ENCODE results near the gene TRMT11.
"Not testable (repeated sequence)": the region's sequence is repeated elsewhere in the genome, so short reads cannot be mapped to it uniquely, and the experiment has no call there.

Gene TRMT11

GRCh38 chr6:125986301-125987025 is at the start of gene TRMT11:
TRMT11 (plus strand) TSS chr6:125986540; CDS start chr6:125986551, 11 bp downstream.
- DNase-seq (ENCODE audit: extremely low read depth in 1 of 2, low read depth in 1 of 2): peak; percentile 57 to 65

GRCh38 chr6:125939026-125939425 is 47.3 kb upstream of the TRMT11 start:
- no peak for DNase-seq (ENCODE audit: extremely low read depth in 1 of 2, low read depth in 1 of 2)

- DNase-seq (ENCODE audit: extremely low read depth in 1 of 2, low read depth in 1 of 2): no peak
These were observed 46.5 kb upstream of the TRMT11 start for GRCh38 chr6:125939791-125940190.

GRCh38 chr6:125940247-125941041 is 45.9 kb upstream of the TRMT11 start:
- no peak for DNase-seq (ENCODE audit: extremely low read depth in 1 of 2, low read depth in 1 of 2)

- no peak for DNase-seq (ENCODE audit: extremely low read depth in 1 of 2, low read depth in 1 of 2)
These were observed 43.4 kb upstream of the TRMT11 start for GRCh38 chr6:125942672-125943527.

GRCh38 chr6:125943528-125944433 is 42.6 kb upstream of the TRMT11 start:
- DNase-seq (ENCODE audit: extremely low read depth in 1 of 2, low read depth in 1 of 2): no peak

- DNase-seq (ENCODE audit: extremely low read depth in 1 of 2, low read depth in 1 of 2): no peak
These were observed 41.9 kb upstream of the TRMT11 start for GRCh38 chr6:125944434-125944816.

- no peak for DNase-seq (ENCODE audit: extremely low read depth in 1 of 2, low read depth in 1 of 2)
These were observed 41.4 kb upstream of the TRMT11 start for GRCh38 chr6:125944896-125945295.

- DNase-seq (ENCODE audit: extremely low read depth in 1 of 2, low read depth in 1 of 2): no peak
These were observed 40.8 kb upstream of the TRMT11 start for GRCh38 chr6:125945378-125946141.

- no peak for DNase-seq (ENCODE audit: extremely low read depth in 1 of 2, low read depth in 1 of 2)
These were observed 38.7 kb upstream of the TRMT11 start for GRCh38 chr6:125947615-125948014.

- DNase-seq (ENCODE audit: extremely low read depth in 1 of 2, low read depth in 1 of 2): no peak
These were observed 37.9 kb upstream of the TRMT11 start for GRCh38 chr6:125948455-125948854.

- no peak for DNase-seq (ENCODE audit: extremely low read depth in 1 of 2, low read depth in 1 of 2)
These were observed 37.3 kb upstream of the TRMT11 start for GRCh38 chr6:125949069-125949468.

- DNase-seq (ENCODE audit: extremely low read depth in 1 of 2, low read depth in 1 of 2): no peak
These were observed 36.0 kb upstream of the TRMT11 start for GRCh38 chr6:125950293-125950692.

GRCh38 chr6:125950716-125951115 is 35.6 kb upstream of the TRMT11 start:
- DNase-seq (ENCODE audit: extremely low read depth in 1 of 2, low read depth in 1 of 2): not testable (repeated sequence)

GRCh38 chr6:125951323-125951722 is 35.0 kb upstream of the TRMT11 start:
- DNase-seq (ENCODE audit: extremely low read depth in 1 of 2, low read depth in 1 of 2): no peak

- no peak for DNase-seq (ENCODE audit: extremely low read depth in 1 of 2, low read depth in 1 of 2)
These were observed 33.4 kb upstream of the TRMT11 start for GRCh38 chr6:125952764-125953501.

GRCh38 chr6:125953502-125953875 is 32.9 kb upstream of the TRMT11 start:
- DNase-seq (ENCODE audit: extremely low read depth in 1 of 2, low read depth in 1 of 2): no peak

- no peak for DNase-seq (ENCODE audit: extremely low read depth in 1 of 2, low read depth in 1 of 2)
These were observed 31.5 kb upstream of the TRMT11 start for GRCh38 chr6:125954735-125955339.

Measured in activated CD8-positive, alpha-beta memory T cell treated with anti-CD3 and anti-CD28 coated beads for 1 hour (primary cell).